ENCODE measurements around the gene LRRC1. TPM values are rescaled to one million over a fixed set of nuclear protein-coding genes. Genes with fewer than 3 reads are reported as not detected.

The LRRC1 gene
- total and polyA plus RNA-seq, 2 donors (not counting 1 experiment from before 2014, with no cell fraction given): 3.8 to 12.1 TPM

- Histone ChIP-seq H3K4me2 (ENCODE audit: extremely low read depth, insufficient read depth, low read length) (no peak overlapping the region), H3K4me3 (replicated peaks in 1 of 4; ENCODE audit: control extremely low read depth in 1 of 4, insufficient read depth in 1 of 4, low read depth in 3 of 4, low read length in 4 of 4) (no peak overlapping the region), H4K20me1 (ENCODE audit: control insufficient read depth, extremely low read depth, insufficient read depth, low read length) (no peaks in the 10 kb centered on the region), H3K36me3 (ENCODE audit: control insufficient read depth, insufficient read depth, low read length) (no peaks in the 10 kb centered on the region), H2AFZ (ENCODE audit: low read length) (no peak overlapping the region), H3K27me3 (ENCODE audit: control insufficient read depth, insufficient read depth, low read length) (no peaks in the 10 kb centered on the region), H3K27ac (ENCODE audit: insufficient read depth, low read length) (no peak overlapping the region), H3K79me2 (ENCODE audit: control insufficient read depth, insufficient read depth, low read length) (no peaks in the 10 kb centered on the region), H3K9me3 (ENCODE audit: control insufficient read depth, insufficient read depth, low read depth, low read length) (no peaks in the 10 kb centered on the region), H3K4me1 (ENCODE audit: control insufficient read depth, extremely low read depth, insufficient read depth, low read length) (no peaks in the 10 kb centered on the region), H3K9ac (ENCODE audit: insufficient read depth, low read length) (no peak overlapping the region)
- no peak for DNase-seq (ENCODE audit: low read depth in 2 of 2)
- TF ChIP-seq EZH2 (IDR thresholded peaks at IDR 0.05; ENCODE audit: low read length, missing control alignments) (no peak), CTCF (conservative IDR thresholded peaks at IDR 0.05 in 1 of 2, IDR thresholded peaks at IDR 0.05 in 1 of 2; ENCODE audit: low read depth in 1 of 2, low read length in 2 of 2) (no peak)
These were observed 126.8 kb downstream of the LRRC1 start for GRCh38 chr6:53921639-53922038.

GRCh38 chr6:53922539-53922981 is 127.8 kb downstream of the LRRC1 start:
- H4K20me1 ChIP-seq (ENCODE audit: control insufficient read depth, extremely low read depth, insufficient read depth, low read length): no peaks in the 10 kb centered on the region
- TF ChIP-seq EZH2 (IDR thresholded peaks at IDR 0.05; ENCODE audit: low read length, missing control alignments) (no peak), CTCF (conservative IDR thresholded peaks at IDR 0.05 in 1 of 2, IDR thresholded peaks at IDR 0.05 in 1 of 2; ENCODE audit: low read depth in 1 of 2, low read length in 2 of 2) (no peak)
- H3K79me2 ChIP-seq (ENCODE audit: control insufficient read depth, insufficient read depth, low read length): no peaks in the 10 kb centered on the region
- H3K27me3 ChIP-seq (ENCODE audit: control insufficient read depth, insufficient read depth, low read length): no peaks in the 10 kb centered on the region
- H3K9me3 ChIP-seq (ENCODE audit: control insufficient read depth, insufficient read depth, low read depth, low read length): no peaks in the 10 kb centered on the region
- H3K4me2 ChIP-seq (ENCODE audit: extremely low read depth, insufficient read depth, low read length): no peak overlapping the region
- H2AFZ ChIP-seq (ENCODE audit: low read length): no peak overlapping the region
- no peaks in the 10 kb centered on the region for H3K36me3 ChIP-seq (ENCODE audit: control insufficient read depth, insufficient read depth, low read length)
- no peak overlapping the region for H3K9ac ChIP-seq (ENCODE audit: insufficient read depth, low read length)
- H3K4me3 ChIP-seq (replicated peaks in 1 of 4; ENCODE audit: control extremely low read depth in 1 of 4, insufficient read depth in 1 of 4, low read depth in 3 of 4, low read length in 4 of 4): no peak overlapping the region
- no peak overlapping the region for H3K27ac ChIP-seq (ENCODE audit: insufficient read depth, low read length)
- no peaks in the 10 kb centered on the region for H3K4me1 ChIP-seq (ENCODE audit: control insufficient read depth, extremely low read depth, insufficient read depth, low read length)
- peak in 1 of 2 donors; percentile 33 for DNase-seq (ENCODE audit: low read depth in 2 of 2)

- H3K27me3 ChIP-seq (ENCODE audit: control insufficient read depth, insufficient read depth, low read length): no peaks in the 10 kb centered on the region
- H3K36me3 ChIP-seq (ENCODE audit: control insufficient read depth, insufficient read depth, low read length): no peaks in the 10 kb centered on the region
- no peaks in the 10 kb centered on the region for H4K20me1 ChIP-seq (ENCODE audit: control insufficient read depth, extremely low read depth, insufficient read depth, low read length)
- no peak overlapping the region for H3K27ac ChIP-seq (ENCODE audit: insufficient read depth, low read length)
- no peak overlapping the region for H3K4me3 ChIP-seq (replicated peaks in 1 of 4; ENCODE audit: control extremely low read depth in 1 of 4, insufficient read depth in 1 of 4, low read depth in 3 of 4, low read length in 4 of 4)
- no peaks in the 10 kb centered on the region for H3K79me2 ChIP-seq (ENCODE audit: control insufficient read depth, insufficient read depth, low read length)
- no peak overlapping the region for H2AFZ ChIP-seq (ENCODE audit: low read length)
- no peak overlapping the region for H3K9ac ChIP-seq (ENCODE audit: insufficient read depth, low read length)
- TF ChIP-seq CTCF (conservative IDR thresholded peaks at IDR 0.05 in 1 of 2, IDR thresholded peaks at IDR 0.05 in 1 of 2; ENCODE audit: low read depth in 1 of 2, low read length in 2 of 2): no peak
- TF ChIP-seq EZH2 (IDR thresholded peaks at IDR 0.05; ENCODE audit: low read length, missing control alignments): no peak
- no peaks in the 10 kb centered on the region for H3K9me3 ChIP-seq (ENCODE audit: control insufficient read depth, insufficient read depth, low read depth, low read length)
- H3K4me1 ChIP-seq (ENCODE audit: control insufficient read depth, extremely low read depth, insufficient read depth, low read length): no peaks in the 10 kb centered on the region
- no peak for DNase-seq (ENCODE audit: low read depth in 2 of 2)
- H3K4me2 ChIP-seq (ENCODE audit: extremely low read depth, insufficient read depth, low read length): no peak overlapping the region
These were observed 129.5 kb downstream of the LRRC1 start for GRCh38 chr6:53924277-53924676.

All from fibroblast of lung (primary cell).